ENCODE data around the gene CXXC1. TPM values are rescaled to one million over a fixed set of nuclear protein-coding genes. Genes with fewer than 3 reads are reported as not detected.

The CXXC1 gene
- total RNA-seq, 1 donor from 2014 or later = 35.0 TPM

DNA sequence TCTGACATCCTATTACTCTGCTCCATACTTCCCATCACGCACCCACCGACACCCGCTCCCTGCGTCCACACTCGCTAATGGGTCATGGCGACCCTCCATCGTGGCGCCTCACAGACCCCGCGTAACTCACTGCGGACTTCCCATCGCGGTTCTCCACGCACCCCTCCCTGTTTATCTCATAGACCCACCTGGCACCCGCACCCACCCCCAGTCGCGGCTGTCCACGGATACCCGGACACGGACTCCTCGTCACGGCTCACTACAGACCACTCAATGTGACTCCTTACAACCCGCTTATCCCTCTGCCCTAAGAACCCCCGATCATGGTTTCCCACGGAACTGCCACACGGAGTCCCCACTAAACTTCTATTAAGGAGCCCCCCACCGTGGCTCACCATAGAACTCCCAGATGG is 458 bp downstream of the CXXC1 start:
- Histone ChIP-seq H4K20me1 (ENCODE audit: low read depth) (no peaks in the 10 kb centered on the region), H3K9ac (peak overlapping the region; percentile 44), H3K36me3 (no peaks in the 10 kb centered on the region), H3K27ac (no peak overlapping the region), H3K27me3 (no peaks in the 10 kb centered on the region), H3K79me2 (ENCODE audit: low read depth) (peaks cover 11% of the 10 kb centered on the region), H2AFZ (replicated peaks) (peak overlapping the region; percentile 68), H3K4me2 (peak overlapping the region; percentile 83), H3K4me1 (peaks cover 5% of the 10 kb centered on the region), H3K4me3 (peak overlapping the region; percentile 79), H3F3A (ENCODE audit: low read depth) (peaks cover 4% of the 10 kb centered on the region), H3K9me3 (ENCODE audit: low read depth) (no peaks in the 10 kb centered on the region)
- no peak for DNase-seq (ENCODE audit: low spot score)
- Mint-ChIP-seq H3K9me3 (no peaks in the 10 kb centered on the region), H3K27me3 (ENCODE audit: insufficient read depth, low read depth) (peaks cover 14% of the 10 kb centered on the region), H3K4me3 (peak overlapping the region; percentile 98), H3K27ac (peak overlapping the region; percentile 94), H3K4me1 (peaks cover 16% of the 10 kb centered on the region), H3K36me3 (peaks cover 23% of the 10 kb centered on the region)
- TF ChIP-seq EZH2 (IDR thresholded peaks at IDR 0.05) (no peak), EZH2phosphoT487 (IDR thresholded peaks at IDR 0.05) (no peak)
- TF ChIP-seq, protein P1, sequence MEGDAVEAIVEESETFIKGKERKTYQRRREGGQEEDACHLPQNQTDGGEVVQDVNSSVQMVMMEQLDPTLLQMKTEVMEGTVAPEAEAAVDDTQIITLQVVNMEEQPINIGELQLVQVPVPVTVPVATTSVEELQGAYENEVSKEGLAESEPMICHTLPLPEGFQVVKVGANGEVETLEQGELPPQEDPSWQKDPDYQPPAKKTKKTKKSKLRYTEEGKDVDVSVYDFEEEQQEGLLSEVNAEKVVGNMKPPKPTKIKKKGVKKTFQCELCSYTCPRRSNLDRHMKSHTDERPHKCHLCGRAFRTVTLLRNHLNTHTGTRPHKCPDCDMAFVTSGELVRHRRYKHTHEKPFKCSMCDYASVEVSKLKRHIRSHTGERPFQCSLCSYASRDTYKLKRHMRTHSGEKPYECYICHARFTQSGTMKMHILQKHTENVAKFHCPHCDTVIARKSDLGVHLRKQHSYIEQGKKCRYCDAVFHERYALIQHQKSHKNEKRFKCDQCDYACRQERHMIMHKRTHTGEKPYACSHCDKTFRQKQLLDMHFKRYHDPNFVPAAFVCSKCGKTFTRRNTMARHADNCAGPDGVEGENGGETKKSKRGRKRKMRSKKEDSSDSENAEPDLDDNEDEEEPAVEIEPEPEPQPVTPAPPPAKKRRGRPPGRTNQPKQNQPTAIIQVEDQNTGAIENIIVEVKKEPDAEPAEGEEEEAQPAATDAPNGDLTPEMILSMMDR (IDR thresholded peaks at IDR 0.05) = no peak

DNA sequence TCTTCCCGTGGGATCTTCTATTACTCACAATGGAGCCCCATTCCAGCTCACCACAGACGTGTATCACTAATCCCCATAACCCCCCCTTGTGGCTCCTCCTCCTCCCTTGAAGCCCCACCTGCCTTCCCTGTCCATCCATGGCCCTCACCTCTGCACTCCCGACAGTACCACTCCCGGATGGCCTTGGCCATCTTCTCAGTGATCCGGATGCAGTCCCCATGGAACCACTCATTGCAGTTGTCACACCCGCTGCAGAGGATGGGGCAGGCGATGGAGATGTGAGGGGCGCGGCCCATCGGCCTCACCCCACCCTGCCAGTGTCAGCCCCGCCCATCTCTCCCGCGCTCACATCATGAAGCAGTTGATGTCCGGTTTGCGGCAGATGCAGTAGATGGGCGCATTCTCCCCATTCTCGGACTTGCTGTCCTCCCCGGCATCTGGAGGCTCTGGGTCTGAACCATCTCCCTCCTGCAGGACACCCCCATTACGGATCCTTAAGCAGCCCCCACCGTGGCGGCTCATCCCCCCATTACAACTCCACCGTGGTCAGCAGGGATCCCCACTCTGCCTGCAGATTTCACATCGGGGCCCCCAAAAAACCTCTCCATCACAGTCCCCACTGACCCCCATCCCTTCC is 983 bp downstream of the CXXC1 start:
- Histone ChIP-seq H3K4me1 (peaks cover 7% of the 10 kb centered on the region), H3K4me3 (peak overlapping the region; percentile 79), H3K27me3 (no peaks in the 10 kb centered on the region), H2AFZ (replicated peaks) (no peak overlapping the region), H3K36me3 (no peaks in the 10 kb centered on the region), H3K4me2 (peak overlapping the region; percentile 83), H3K79me2 (ENCODE audit: low read depth) (peaks cover 11% of the 10 kb centered on the region), H3K9ac (peak overlapping the region; percentile 44), H3F3A (ENCODE audit: low read depth) (peaks cover 8% of the 10 kb centered on the region), H4K20me1 (ENCODE audit: low read depth) (no peaks in the 10 kb centered on the region), H3K27ac (no peak overlapping the region), H3K9me3 (ENCODE audit: low read depth) (no peaks in the 10 kb centered on the region)
- Mint-ChIP-seq H3K9me3 (no peaks in the 10 kb centered on the region), H3K4me3 (peak overlapping the region; percentile 98), H3K27me3 (ENCODE audit: insufficient read depth, low read depth) (peaks cover 14% of the 10 kb centered on the region), H3K36me3 (peaks cover 23% of the 10 kb centered on the region), H3K27ac (peak overlapping the region; percentile 94), H3K4me1 (peaks cover 16% of the 10 kb centered on the region)
- TF ChIP-seq EZH2 (IDR thresholded peaks at IDR 0.05) (no peak), EZH2phosphoT487 (IDR thresholded peaks at IDR 0.05) (no peak)
- TF ChIP-seq, protein P1 (IDR thresholded peaks at IDR 0.05) = no peak
- DNase-seq (ENCODE audit: low spot score) = peak; percentile 58

DNA sequence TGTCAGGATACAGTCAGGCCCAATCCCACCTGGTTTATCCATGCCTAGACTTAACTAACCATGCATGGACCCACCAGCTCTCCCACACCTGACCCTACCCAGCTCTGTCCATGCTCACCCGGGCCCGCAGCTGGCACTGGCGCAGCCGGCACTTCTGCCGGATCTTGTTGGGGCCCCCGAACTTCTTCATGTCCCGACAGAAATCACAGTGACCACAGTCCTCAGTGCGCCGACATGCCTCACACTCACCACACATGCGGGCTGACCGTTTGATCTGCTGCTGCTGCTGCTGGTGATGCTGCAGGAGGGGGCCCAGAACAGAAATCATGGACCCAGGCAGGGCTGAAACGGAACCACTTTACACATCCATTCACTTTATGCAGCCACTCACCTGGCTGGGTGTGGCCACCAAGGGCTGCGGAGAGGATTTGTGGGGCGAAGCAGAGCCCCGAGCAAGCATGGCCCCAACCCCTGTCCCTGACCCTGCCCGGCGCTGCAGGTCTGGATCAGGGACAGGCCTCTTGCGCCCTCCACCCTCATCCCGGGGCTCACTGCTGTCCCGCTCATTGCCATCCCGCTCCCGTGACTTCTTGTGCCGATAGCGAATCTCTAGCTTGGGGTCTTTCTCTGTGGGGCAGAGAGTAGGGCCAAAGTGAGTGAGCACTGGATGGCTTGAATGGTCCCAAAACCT is 1.7 kb downstream of the CXXC1 start:
- no peak overlapping the region for H3K4me2 ChIP-seq
- no peak overlapping the region for H3K27ac Mint-ChIP-seq
- H3K27me3 Mint-ChIP-seq (ENCODE audit: insufficient read depth, low read depth) = peaks cover 14% of the 10 kb centered on the region

More for the DNA sequence above, 1.7 kb downstream of the CXXC1 start:
- H3K4me3 Mint-ChIP-seq = peak overlapping the region; percentile 98
- TF ChIP-seq EZH2 (IDR thresholded peaks at IDR 0.05) (no peak), EZH2phosphoT487 (IDR thresholded peaks at IDR 0.05) (no peak)
- TF ChIP-seq, protein P1 (IDR thresholded peaks at IDR 0.05) = no peak
- DNase-seq (ENCODE audit: low spot score) = no peak
- H3K4me3 ChIP-seq = no peak overlapping the region
- no peaks in the 10 kb centered on the region for H3K9me3 ChIP-seq (ENCODE audit: low read depth)
- H3K79me2 ChIP-seq (ENCODE audit: low read depth) = peaks cover 14% of the 10 kb centered on the region
- no peaks in the 10 kb centered on the region for H3K36me3 ChIP-seq
- peaks cover 20% of the 10 kb centered on the region for H3K4me1 Mint-ChIP-seq
- H2AFZ ChIP-seq (replicated peaks) = no peak overlapping the region
- H3F3A ChIP-seq (ENCODE audit: low read depth) = peaks cover 11% of the 10 kb centered on the region
- no peak overlapping the region for H3K9ac ChIP-seq
- no peak overlapping the region for H3K27ac ChIP-seq
- no peaks in the 10 kb centered on the region for H4K20me1 ChIP-seq (ENCODE audit: low read depth)
- no peaks in the 10 kb centered on the region for H3K9me3 Mint-ChIP-seq
- H3K36me3 Mint-ChIP-seq = peaks cover 23% of the 10 kb centered on the region
- no peaks in the 10 kb centered on the region for H3K27me3 ChIP-seq
- peaks cover 7% of the 10 kb centered on the region for H3K4me1 ChIP-seq
